ENCODE measurements around the gene ZFP92. TPM values are rescaled to one million over a fixed set of nuclear protein-coding genes. Genes with fewer than 3 reads are reported as not detected.

ZFP92 gene
- total RNA-seq, 1 donor from 2014 or later = 4.6 TPM

DNA sequence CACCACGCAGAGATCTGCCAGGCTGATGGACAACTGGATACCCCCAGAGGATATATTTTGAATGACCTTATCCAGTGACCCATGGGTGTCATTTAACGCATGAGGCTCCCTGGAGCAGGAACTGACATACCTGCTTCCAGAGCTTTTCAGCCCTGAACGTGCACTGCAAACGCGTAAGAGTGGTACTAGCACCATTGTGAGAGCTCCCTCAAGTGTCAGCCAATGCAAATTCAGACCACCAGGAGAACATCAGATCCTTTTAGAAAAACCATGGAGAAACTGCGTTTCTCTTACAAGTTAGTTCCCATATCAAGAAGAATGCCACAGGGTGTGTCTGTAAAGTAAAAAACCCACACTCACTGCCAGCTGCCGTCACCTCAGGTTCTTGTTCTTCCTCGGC, 27.3 kb downstream of the ZFP92 start:
- DNase-seq (ENCODE audit: low read depth) = peak; percentile 39

DNA sequence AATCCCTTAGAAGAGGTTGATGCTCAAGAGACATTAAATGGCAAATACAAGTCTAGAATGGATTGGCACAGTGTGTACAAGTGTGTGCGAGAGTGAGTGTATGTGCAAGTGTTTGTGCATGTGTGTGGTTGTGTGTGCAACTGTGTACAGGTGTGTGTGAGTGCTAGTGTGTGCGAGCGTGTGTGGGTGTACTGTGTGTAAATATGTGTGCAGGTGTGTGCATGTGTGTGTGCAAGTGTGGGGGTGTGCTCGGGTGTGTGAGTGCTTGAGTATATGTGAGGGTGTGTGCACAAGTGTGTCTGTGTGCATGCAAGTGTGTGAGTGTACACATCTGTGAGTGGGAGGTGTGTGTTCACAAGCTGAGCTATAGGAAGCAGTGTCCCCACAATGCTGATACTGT, 28.7 kb downstream of the ZFP92 start:
- DNase-seq (ENCODE audit: low read depth) = no peak

DNA sequence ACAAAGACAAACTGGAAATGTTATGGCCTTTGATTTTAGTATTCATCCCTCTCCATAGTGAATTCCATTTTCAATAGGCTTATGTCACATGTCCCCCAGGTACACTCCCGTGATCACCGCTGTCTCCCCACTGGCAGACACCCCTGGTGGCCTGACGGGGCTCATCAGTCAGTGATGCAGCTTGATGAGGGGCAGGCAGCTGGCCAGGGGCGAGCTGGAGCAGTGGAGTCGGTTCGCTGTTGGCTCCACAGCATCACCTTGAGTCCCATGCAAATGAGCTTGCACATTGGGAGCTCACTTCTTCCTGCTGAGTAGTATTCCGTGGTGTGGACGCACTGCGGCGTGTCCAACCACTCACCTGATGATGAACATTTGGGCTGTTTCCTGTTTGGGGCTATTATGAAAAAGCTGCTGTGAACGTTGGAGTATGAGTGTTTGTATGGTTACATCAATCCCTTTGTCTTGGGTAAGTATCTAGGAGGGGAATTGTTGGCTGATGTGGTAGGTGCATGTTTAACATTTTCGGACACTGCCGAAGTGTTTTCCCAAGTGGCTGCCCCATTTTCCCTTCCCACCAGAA, 29.4 kb downstream of the ZFP92 start:
- DNase-seq (ENCODE audit: low read depth) = no peak

DNA sequence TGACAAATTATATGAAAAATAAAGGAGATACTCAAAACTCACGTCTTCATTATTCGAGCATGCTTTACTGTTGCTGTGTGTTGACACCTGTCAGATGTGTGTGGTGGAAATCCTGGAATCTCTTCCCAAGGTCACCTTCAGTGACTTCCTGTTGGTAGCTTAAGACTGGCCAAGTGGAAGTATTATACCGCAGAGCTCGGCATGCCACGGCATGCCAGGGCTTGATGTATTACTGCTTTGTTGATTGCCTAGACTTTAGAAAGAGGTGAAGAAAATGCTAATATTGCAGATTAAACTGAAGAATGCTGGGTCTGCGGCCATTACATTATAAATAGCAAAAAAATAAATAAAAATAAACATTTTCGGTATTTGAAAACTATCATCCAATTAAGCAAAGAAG, 30.0 kb downstream of the ZFP92 start:
- no peak for DNase-seq (ENCODE audit: low read depth)

GRCh38 chrX:153441981-153442380, 30.7 kb downstream of the ZFP92 start:
- DNase-seq (ENCODE audit: low read depth) = no peak

DNA sequence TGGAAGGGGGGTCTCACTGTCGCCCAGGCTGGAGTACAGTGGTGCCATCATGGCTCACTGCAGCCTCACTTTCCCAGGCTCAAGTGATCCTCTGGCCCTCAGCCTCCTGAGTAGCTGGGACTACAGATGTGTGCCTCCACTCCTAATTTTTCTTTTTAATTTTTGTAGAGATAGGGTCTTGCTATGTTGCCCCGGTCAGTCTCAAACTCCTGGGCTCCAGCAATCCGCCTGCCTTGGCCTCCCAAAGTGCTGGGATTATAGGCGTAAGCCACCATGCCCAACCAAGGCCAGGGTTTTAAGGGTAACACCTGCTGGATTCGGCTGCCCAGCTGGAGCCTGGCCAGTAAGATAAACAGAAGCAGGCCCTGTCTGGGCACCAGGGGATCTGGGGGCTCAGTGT, 31.2 kb downstream of the ZFP92 start:
- DNase-seq (ENCODE audit: low read depth) = no peak

DNA sequence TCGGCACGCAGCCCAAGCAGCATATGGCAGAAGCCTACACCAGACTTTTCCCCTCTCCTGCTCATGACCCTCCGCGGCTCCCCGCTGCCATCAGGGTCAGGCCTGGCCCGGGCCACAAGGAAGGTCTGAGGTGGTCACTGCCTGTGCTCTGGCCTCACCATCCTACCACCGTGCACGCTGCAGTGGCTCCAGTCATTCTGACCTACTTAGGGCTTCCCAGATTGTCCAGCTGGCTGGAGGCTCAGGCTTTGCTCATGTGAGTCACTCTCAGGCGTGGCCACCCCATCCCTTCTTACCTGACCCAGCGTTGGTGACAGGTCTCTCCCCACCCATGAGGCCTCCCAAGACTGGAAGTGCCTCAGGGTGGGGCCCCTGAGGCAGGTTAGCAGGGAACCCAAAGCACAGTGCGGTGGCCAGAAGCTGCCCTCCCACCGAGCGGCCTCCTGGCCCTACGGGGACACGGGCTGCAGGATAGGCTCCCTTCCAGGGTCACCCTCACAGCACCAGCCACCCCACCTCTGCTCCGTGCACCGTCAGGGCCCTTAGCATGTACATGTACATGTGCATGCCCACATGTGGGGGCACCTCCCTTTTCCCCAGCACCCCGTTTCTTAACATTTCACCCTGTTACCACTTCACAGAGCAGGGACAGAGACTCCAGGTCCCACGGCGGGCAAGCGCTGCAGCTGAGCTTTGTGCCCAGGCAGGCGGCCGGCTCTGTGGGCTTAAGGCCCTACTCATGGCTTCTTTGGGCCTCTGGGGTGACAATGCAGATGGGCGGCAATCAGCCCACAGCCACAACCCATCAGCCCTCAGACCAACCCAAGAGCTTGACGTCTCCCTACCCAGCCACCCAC, 32.4 kb downstream of the ZFP92 start:
- DNase-seq (ENCODE audit: low read depth) = no peak

GRCh38 chrX:153444333-153445011, 33.2 kb downstream of the ZFP92 start:
- no peak for DNase-seq (ENCODE audit: low read depth)

DNA sequence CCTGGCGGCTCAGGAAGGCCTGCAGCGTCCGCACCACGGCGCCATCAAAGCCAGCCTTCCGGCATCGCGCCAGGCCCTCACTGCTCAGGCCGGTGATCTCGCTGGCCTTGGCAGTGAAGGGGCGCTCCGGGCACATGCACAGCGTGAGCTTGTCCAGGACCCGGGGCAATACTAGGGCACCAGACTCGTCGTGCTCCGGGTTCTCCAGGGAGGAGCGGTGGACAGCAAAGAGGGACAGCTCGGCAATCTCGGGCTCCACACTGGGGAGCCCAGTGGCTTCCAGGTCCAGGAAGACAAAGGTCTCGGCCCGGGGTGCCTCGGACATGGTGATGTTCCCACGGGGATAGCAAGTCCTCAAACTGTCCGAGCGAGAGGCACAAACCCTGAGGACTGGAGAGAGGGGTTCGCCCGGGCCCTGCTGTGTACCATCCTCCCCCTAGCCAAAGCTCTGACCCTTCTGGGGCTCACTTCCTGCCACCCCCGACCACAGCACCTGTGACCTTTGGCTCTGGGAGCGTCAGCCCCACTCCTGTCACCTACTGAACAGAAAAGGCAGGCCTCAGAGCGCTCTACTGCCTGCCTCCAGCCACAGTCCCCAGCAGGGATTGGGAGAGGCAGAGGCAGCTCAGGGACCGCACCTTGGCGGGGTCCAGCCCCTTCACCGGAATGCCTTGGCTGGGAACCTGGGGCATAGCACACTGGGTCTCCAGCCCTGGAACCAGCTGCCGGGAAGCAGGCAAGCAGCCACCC, 34.0 kb downstream of the ZFP92 start:
- DNase-seq (ENCODE audit: low read depth) = no peak

DNA sequence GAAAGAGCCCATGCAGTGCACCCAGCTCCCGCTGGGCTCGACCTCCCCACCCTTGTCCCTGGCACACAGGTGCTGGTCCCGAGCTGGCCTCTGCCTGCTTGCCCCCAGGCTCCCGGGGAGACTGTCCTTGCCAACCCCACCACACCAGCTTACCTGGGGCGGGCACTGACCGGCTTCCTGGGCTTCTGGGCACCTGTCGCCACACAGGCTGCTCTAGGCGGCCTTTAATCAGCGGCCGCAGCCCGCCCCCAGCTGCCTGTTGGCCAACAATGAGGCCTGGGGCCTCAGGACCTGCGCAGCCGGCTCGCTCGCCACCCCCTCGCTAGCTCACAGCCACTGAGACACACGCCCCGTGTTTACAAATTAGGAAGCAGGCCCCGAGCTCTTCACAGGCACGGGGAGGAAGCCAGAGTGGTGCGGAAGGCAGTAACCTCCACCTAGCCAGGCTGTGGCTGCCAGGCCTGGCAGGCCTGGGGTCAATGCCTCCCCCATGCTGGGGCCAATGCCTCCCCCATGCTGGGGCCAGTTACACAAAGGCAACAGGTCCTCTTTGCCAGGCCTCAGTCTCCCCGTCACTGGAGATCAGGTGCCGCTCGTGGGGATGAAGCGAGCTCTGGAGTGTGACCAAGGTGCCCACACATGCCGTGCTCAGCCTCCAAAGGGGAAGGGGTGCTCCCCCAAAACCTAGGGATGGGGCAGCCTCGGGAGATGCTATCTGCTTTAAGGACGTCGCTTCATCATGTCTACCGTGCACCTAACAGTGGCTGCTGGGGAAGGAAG, 34.8 kb downstream of the ZFP92 start, which contains the start of gene TREX2:
Gene TREX2, minus strand, starts transcription at position 201 of the 780 bp plus-strand sequence. CDS start 626 bp downstream, outside the sequence.
- DNase-seq (ENCODE audit: low read depth) = no peak

DNA sequence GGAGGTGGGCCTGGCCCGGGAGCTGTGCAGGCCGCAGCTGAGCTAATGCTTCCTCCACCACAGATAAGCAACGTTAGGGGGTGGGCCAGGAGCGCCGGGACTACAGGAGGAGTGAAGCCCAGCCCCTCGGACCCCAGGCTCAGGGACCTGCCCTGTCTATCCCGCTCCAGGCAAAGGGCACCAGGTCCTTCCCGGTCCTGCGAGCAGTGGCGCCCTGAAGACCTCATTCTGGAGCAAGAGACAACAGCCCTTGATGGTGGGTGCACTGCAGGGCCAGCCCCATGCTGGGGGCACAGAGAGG, 35.3 kb downstream of the ZFP92 start:
- no peak for DNase-seq (ENCODE audit: low read depth)

GRCh38 chrX:153446950-153447580, 35.8 kb downstream of the ZFP92 start:
- DNase-seq (ENCODE audit: low read depth) = no peak

DNA sequence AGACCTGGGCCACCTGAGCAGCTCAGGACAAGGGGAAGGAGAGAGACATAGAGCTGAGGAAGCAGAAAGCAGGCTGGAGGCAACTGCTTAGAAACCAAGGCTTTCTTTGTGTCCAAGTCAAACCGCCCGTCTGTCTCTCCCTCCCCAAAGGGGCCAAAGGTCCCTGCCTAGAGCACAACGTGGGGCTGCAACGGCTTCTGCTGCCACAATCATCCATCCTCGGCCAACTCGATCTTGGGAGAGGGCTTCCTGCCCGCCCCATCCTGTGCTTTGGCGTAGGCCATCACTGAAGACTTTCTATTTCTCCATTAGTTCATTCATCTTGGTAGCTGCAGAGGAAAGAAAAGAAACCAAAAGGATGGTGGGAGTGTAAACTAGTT, 36.3 kb downstream of the ZFP92 start:
- no peak for DNase-seq (ENCODE audit: low read depth)

- no peak for DNase-seq (ENCODE audit: low read depth)
These were observed 37.5 kb downstream of the ZFP92 start for GRCh38 chrX:153448556-153449367.

DNA sequence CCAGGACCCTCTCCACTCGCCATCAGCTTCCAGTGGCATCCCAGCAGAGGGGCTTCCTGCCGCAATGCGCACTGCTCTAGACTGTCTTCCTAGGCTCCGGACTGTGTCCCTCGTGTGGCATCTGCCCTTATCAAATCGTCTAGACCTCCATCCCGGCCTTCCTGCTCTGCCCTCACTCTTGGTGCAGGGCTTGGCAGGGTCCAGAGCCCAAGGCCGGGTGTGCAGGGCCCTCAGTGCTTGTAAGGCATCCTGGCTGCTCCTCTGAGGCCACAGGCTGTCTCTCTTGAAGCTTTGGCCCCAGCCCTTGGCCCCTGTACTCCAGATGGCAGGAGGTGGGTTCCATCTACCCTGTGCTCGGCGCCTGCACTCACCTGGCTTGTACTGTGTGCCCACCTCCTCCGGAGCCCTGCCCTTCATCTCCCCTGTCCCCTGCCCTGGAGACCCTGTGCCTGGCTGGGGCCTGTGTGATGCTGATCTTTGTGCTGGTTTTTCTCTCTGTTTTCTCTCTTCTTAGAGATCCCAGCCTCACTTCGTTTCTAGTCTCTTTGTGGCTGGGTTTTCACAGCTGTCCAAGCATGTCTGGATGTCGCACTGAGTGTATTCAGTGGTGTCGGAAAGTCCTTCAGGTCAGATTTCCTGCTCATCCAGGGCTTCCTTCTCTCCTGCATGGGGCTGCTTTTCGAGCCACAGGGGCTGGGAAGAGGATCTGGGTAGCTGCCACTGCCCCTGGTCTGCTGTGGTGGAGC, 38.3 kb downstream of the ZFP92 start:
- no peak for DNase-seq (ENCODE audit: low read depth)

DNA sequence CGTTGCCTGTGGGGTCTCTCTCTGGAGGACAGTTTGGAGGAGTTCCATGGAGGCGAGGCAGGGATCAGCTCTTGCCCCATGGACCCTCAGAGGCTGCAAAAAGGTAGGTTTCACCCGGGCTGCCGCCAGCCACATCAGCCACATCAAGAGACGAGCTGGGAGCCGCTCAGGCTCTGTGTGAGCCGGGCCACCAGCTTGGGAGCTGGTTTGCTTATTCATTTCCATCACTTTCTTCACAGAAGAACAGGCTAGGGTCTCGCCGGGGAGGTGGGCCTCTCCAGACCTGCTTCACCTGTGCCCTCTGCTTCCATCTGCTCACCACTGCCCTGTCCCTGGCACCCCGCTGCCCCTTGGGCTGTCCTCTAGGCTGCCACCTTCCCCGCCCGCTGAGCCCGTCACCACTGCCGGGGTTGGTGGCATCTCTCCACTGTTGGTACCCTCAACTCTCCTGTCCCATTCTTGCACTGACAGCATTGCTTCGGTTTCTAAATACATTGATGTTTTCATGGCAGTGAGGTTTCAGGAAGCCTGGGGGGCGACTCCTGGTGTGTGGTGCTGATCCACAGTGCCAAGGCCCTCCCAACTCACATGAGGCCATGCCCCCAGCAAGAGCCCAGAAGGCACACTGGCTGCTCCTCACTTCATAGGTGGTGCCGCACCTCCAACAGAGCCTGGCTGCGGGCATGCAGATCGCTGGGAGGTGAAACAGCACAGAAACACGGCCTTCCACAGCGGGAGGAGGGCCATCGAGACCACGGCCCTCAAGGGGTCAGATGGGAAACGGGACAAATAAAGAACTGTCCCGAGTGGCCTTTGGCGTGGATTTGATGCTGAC, 39.1 kb downstream of the ZFP92 start:
- no peak for DNase-seq (ENCODE audit: low read depth)

- DNase-seq (ENCODE audit: low read depth) = no peak
These were observed 39.6 kb downstream of the ZFP92 start for GRCh38 chrX:153450949-153451277.

- DNase-seq (ENCODE audit: low read depth) = no peak
These were observed 43.8 kb downstream of the ZFP92 start for GRCh38 chrX:153454901-153455550.

Measured in renal cortical epithelial cell (primary cell).